H1 (cell line): Measurements from ENCODE around the gene SMURF2. TPM values are rescaled to one million over a fixed set of nuclear protein-coding genes. Genes with fewer than 3 reads are reported as not detected.

ENCODE experiments used
- CTCF ChIA-PET: fragments of 300-600 bp; sonication (Branson Sonifier 250); formaldehyde crosslinking; loops from one replicate; lab custom pipeline; 2021; ENCODE audit not compliant: partially characterized antibody; lab: Charles Lee
- POLR2A ChIA-PET: fragments of 300-600 bp; sonication (Branson Sonifier 250); formaldehyde crosslinking; loops from one replicate; lab custom pipeline; 2021; ENCODE audit warnings: inconsistent platforms; ENCODE audit not compliant: partially characterized antibody; lab: Charles Lee
- DNase-seq, 2 experiments: peaks; one replicate each; pipeline versions ENCODE4 v3.0.0 to v3.0.0-alpha.2; 2010 to 2022; ENCODE audit warnings: low spot score in 2 of 2, low read depth in 1 of 2, mixed read lengths in 1 of 2
- FAIRE-seq: peaks from 2 replicates; lab custom pipeline; 2011; peaks lifted over from hg19 to GRCh38; lab: Jason Lieb, UNC
- H2AFZ ChIP-seq: 2 replicates; pipeline ENCODE4 v1.8.1; 2012; ENCODE audit warnings: low read length, inconsistent platforms
- H2AK5ac ChIP-seq: 2 replicates; pipeline ENCODE4 v1.6.1; 2013; ENCODE audit warnings: low read depth, low read length
- H2BK120ac ChIP-seq: replicated peaks from 2 replicates; pipeline ENCODE3; 2013; ENCODE audit warnings: low read depth, low read length, inconsistent platforms
- H2BK12ac ChIP-seq: 2 replicates; pipeline ENCODE4 v1.6.1; 2013; ENCODE audit warnings: low read depth, low read length
- H2BK15ac ChIP-seq: 2 replicates; pipeline ENCODE4 v1.6.1; 2013; ENCODE audit warnings: low read length
- H2BK20ac ChIP-seq: 2 replicates; pipeline ENCODE4 v1.6.1; 2013; ENCODE audit warnings: low read length
- H2BK5ac ChIP-seq: 2 replicates; pipeline ENCODE4 v1.6.1; 2013; ENCODE audit warnings: low read depth, low read length
- H3K14ac ChIP-seq: 2 replicates; pipeline ENCODE4 v1.6.1; 2013; ENCODE audit warnings: inconsistent platforms; ENCODE audit not compliant: insufficient read length
- H3K18ac ChIP-seq: 2 replicates; pipeline ENCODE4 v1.6.1; 2013; ENCODE audit warnings: low read length; ENCODE audit errors: extremely low read depth
- H3K23ac ChIP-seq: 2 replicates; pipeline ENCODE4 v1.6.1; 2013; ENCODE audit warnings: inconsistent platforms; ENCODE audit not compliant: insufficient read length
- H3K23me2 ChIP-seq: 2 replicates; pipeline ENCODE4 v1.6.1; 2013; ENCODE audit warnings: low read depth, low read length
- H3K27ac ChIP-seq: 2 replicates; pipeline ENCODE4 v1.6.1; 2011; ENCODE audit warnings: low read depth, low read length, inconsistent platforms
- H3K27me3 ChIP-seq, 4 experiments: replicated peaks in 1 of 4; 1 replicate in 1 of 4; 2 replicates in 3 of 4; pipeline versions ENCODE4 v1.6.1 to v1.8.1; 2011 to 2013; ENCODE audit warnings: low read length in 3 of 4, mild to moderate bottlenecking in 3 of 4, inconsistent platforms in 2 of 4, mixed read lengths in 2 of 4, moderate library complexity in 1 of 4; ENCODE audit not compliant: control insufficient read depth in 3 of 4, insufficient read depth in 3 of 4; ENCODE audit errors: extremely low read depth in 1 of 4
- H3K36me3 ChIP-seq, 4 experiments: 2 replicates each; pipeline versions ENCODE4 v1.6.1 to v1.8.1; 2011 to 2013; ENCODE audit warnings: mild to moderate bottlenecking in 4 of 4, low read length in 3 of 4, moderate library complexity in 2 of 4, control low read depth in 1 of 4, inconsistent platforms in 1 of 4; ENCODE audit not compliant: insufficient read depth in 4 of 4, control insufficient read depth in 2 of 4
- H3K4ac ChIP-seq: replicated peaks from 2 replicates; pipeline ENCODE3; 2013; ENCODE audit warnings: low read length, low read depth, mixed read lengths, inconsistent platforms; ENCODE audit not compliant: insufficient read length
- H3K4me1 ChIP-seq, 4 experiments: replicated peaks in 1 of 4; 1 replicate in 1 of 4; 2 replicates in 3 of 4; pipeline versions ENCODE4 v1.6.1 to v1.8.1; 2011 to 2013; ENCODE audit warnings: low read length in 3 of 4, inconsistent platforms in 2 of 4, mixed read lengths in 1 of 4; ENCODE audit not compliant: insufficient read depth in 4 of 4, control insufficient read depth in 3 of 4
- H3K4me2 ChIP-seq, 2 experiments: 2 replicates each; pipeline versions ENCODE4 v1.6.1 to v1.8.1; 2011 to 2013; ENCODE audit warnings: low read depth in 2 of 2, low read length in 2 of 2, control low read depth in 1 of 2, inconsistent platforms in 1 of 2, mild to moderate bottlenecking in 1 of 2; ENCODE audit not compliant: insufficient read depth in 1 of 2
- H3K4me3 ChIP-seq, 4 experiments: fragments of 200-600, 300-600 bp in 1 of 4; sonication (generic), shearing (Covaris generic), sonication (Bioruptor Twin) in 1 of 4; 2 replicates each; pipeline versions ENCODE4 v1.5.1 to v1.8.1; 2011 to 2016; ENCODE audit warnings: low read length in 4 of 4, low read depth in 3 of 4, control low read depth in 2 of 4, inconsistent platforms in 2 of 4, mild to moderate bottlenecking in 2 of 4, mixed read lengths in 1 of 4, moderate library complexity in 1 of 4; ENCODE audit not compliant: insufficient read depth in 2 of 4; ENCODE audit errors: extremely low read depth in 1 of 4
- H3K56ac ChIP-seq: replicated peaks from 2 replicates; pipeline ENCODE3; 2013; ENCODE audit warnings: low read depth, mild to moderate bottlenecking, mixed read lengths, low read length, inconsistent platforms; ENCODE audit not compliant: insufficient read length
- H3K79me1 ChIP-seq: 2 replicates; pipeline ENCODE4 v1.6.1; 2013; ENCODE audit warnings: low read depth, low read length, control low read depth
- H3K79me2 ChIP-seq, 2 experiments: 2 replicates each; pipeline versions ENCODE4 v1.6.1 to v1.8.1; 2012 to 2013; ENCODE audit warnings: low read length in 2 of 2, mild to moderate bottlenecking in 2 of 2, inconsistent platforms in 1 of 2; ENCODE audit not compliant: insufficient read depth in 2 of 2, control insufficient read depth in 1 of 2
- H3K9ac ChIP-seq, 4 experiments: replicated peaks in 1 of 4; 1 replicate in 1 of 4; 2 replicates in 3 of 4; pipeline versions ENCODE4 v1.6.1 to v1.8.1; 2011 to 2013; ENCODE audit warnings: low read depth in 3 of 4, low read length in 3 of 4, control low read depth in 2 of 4, mild to moderate bottlenecking in 2 of 4, moderate library complexity in 2 of 4, inconsistent platforms in 1 of 4; ENCODE audit errors: extremely low read depth in 1 of 4
- H3K9me3 ChIP-seq, 2 experiments: 2 replicates each; pipeline versions ENCODE4 v1.6.1 to v1.8.1; 2012 to 2013; ENCODE audit warnings: mild to moderate bottlenecking in 2 of 2, moderate library complexity in 2 of 2, control low read depth in 1 of 2, inconsistent platforms in 1 of 2, low read depth in 1 of 2, low read length in 1 of 2, mixed read lengths in 1 of 2; ENCODE audit not compliant: insufficient read depth in 2 of 2
- H4K20me1 ChIP-seq, 2 experiments: replicated peaks in 1 of 2; 2 replicates each; pipeline versions ENCODE3 to v1.8.1; 2011 to 2013; ENCODE audit warnings: inconsistent platforms in 2 of 2, low read length in 2 of 2, mild to moderate bottlenecking in 1 of 2; ENCODE audit not compliant: insufficient read depth in 2 of 2, control insufficient read depth in 1 of 2
- H4K5ac ChIP-seq: 2 replicates; pipeline ENCODE4 v1.6.1; 2013; ENCODE audit warnings: low read length, low read depth, mixed read lengths, inconsistent platforms; ENCODE audit not compliant: insufficient read length
- H4K8ac ChIP-seq: 2 replicates; pipeline ENCODE4 v1.8.0; 2013; ENCODE audit warnings: mild to moderate bottlenecking, moderate library complexity, low read length, inconsistent platforms; ENCODE audit not compliant: insufficient read depth; ENCODE audit errors: extremely low read depth
- H4K91ac ChIP-seq: replicated peaks from 2 replicates; pipeline ENCODE3; 2013; ENCODE audit warnings: low read length, mixed read lengths, inconsistent platforms; ENCODE audit not compliant: insufficient read length
- CHD1 ChIP-seq: IDR thresholded peaks from 2 replicates; pipeline ENCODE4 v1.6.1; 2012; ENCODE audit warnings: low read depth, low read length, improper control_type of control experiment
- JUN ChIP-seq: IDR thresholded peaks from 2 replicates; pipeline ENCODE4 v1.6.1; 2011; ENCODE audit warnings: low read depth, mild to moderate bottlenecking, improper control_type of control experiment, low read length
- KDM5A ChIP-seq: fragments of 200-600 bp; IDR thresholded peaks from 2 replicates; pipeline ENCODE4 v1.7.1; 2012; ENCODE audit warnings: mild to moderate bottlenecking, low read length, inconsistent platforms, mixed read lengths
- POLR2A ChIP-seq, 2 experiments: IDR thresholded peaks; 1 replicate in 1 of 2; 2 replicates in 1 of 2; pipeline ENCODE4 v1.6.1; 2011; ENCODE audit warnings: low read depth in 2 of 2, low read length in 2 of 2, mild to moderate bottlenecking in 2 of 2; ENCODE audit errors: control extremely low read depth in 1 of 2
- RAD21 ChIP-seq, 2 experiments: IDR thresholded peaks in 1 of 2; conservative IDR thresholded peaks in 1 of 2; 2 replicates each; pipeline ENCODE4 v1.6.1; 2011; ENCODE audit warnings: low read depth in 2 of 2, low read length in 2 of 2, improper control_type of control experiment in 1 of 2, inconsistent platforms in 1 of 2, mild to moderate bottlenecking in 1 of 2, moderate library complexity in 1 of 2
- RBBP5 ChIP-seq: IDR thresholded peaks from 2 replicates; pipeline ENCODE4 v1.7.1; 2012; ENCODE audit warnings: low read depth, mild to moderate bottlenecking, inconsistent platforms, low read length, moderate library complexity, borderline replicate concordance
- SP1 ChIP-seq: IDR thresholded peaks from 2 replicates; pipeline ENCODE4 v1.6.1; 2011; ENCODE audit warnings: low read depth, low read length
- SP2 ChIP-seq: IDR thresholded peaks from 2 replicates; pipeline ENCODE4 v1.6.1; 2012; ENCODE audit warnings: mild to moderate bottlenecking, low read length, inconsistent platforms
- SP4 ChIP-seq: IDR thresholded peaks from 2 replicates; pipeline ENCODE4 v1.6.1; 2012; ENCODE audit warnings: low read length, inconsistent platforms
- SUZ12 ChIP-seq: fragments of 200-600 bp; sonication (generic); IDR thresholded peaks from 2 replicates; pipeline ENCODE4 v1.6.1; 2012; ENCODE audit warnings: mild to moderate bottlenecking, inconsistent platforms, low read length, moderate library complexity, mixed read lengths
- WGBS, 2 experiments: shearing (Covaris generic) in 1 of 2; methylation state at CpG; one replicate each; pipeline versions ENCODE4 v1.1.6 to v1.1.7; 2013 to 2015; ENCODE audit warnings: low lambda C conversion rate in 2 of 2, mixed read lengths in 2 of 2, inconsistent platforms in 1 of 2, low coverage in 1 of 2, missing lambda C conversion rate in 1 of 2; ENCODE audit not compliant: insufficient replicate concordance in 2 of 2, insufficient coverage in 1 of 2, insufficient read length in 1 of 2; ENCODE audit errors: extremely low coverage in 1 of 2, missing lambda C conversion rate in 1 of 2; 5-methylcytosine and 5-hydroxymethylcytosine counted together
- polyA plus RNA-seq, 7 experiments: library from polyadenylated mRNA; depleted of rRNA in 3 of 7; stranded (reverse) in 5 of 7; unstranded in 2 of 7; fragments of >200 nt in 5 of 7; fragments of 200-250 nt in 2 of 7; gene quantifications; 1 replicate in 5 of 7; 2 replicates in 1 of 7; 4 replicates in 1 of 7; pipeline versions ENCODE4 v1.2.1 to v1.2.3, GENCODE V29; 2011 to 2013; ENCODE audit warnings: missing spikeins in 2 of 7, mixed read lengths in 2 of 7
- total RNA-seq: library from RNA; stranded (reverse); fragmentation: NEBNext Ultra II Directional; extraction: Animal tissue kit (Norgen Biotek cat#: 25700); gene quantifications from 2 replicates; pipeline ENCODE4 v1.2.1, GENCODE V29; 2021
- TF ChIP-seq, protein P1 (sequence below): IDR thresholded peaks from 2 replicates; pipeline ENCODE4 v1.6.1; 2011; ENCODE audit warnings: low read depth, mild to moderate bottlenecking, low read length; ENCODE audit not compliant: insufficient read depth

The SMURF2 gene
- total and polyA plus RNA-seq, 2 of the 8 experiments (the other 6 are each of a cell fraction or from before 2014, with no cell fraction given): 7.2 to 29.2 TPM

GRCh38 chr17:64630309-64631223 lies 31.5 kb downstream of the SMURF2 start:
- ChIA-PET CTCF (interaction anchor here (0.9 to 5.3 kb wide), 3 partner anchors 14 to 144 kb away, joined by 3 to 19 read pairs (median 5); no protein-coding TSS in a partner anchor), POLR2A (interaction anchor here (0.8 to 1.1 kb wide), 3 partner anchors 8 to 125 kb away, joined by 3 to 4 read pairs (median 4); no protein-coding TSS in a partner anchor)
- Histone ChIP-seq H3K4me1 (no peaks in the 10 kb centered on the region), H2AFZ (no peak overlapping the region), H4K8ac (no peak overlapping the region), H3K18ac (no peak overlapping the region), H3K23me2 (no peaks in the 10 kb centered on the region), H2BK5ac (no peak overlapping the region), H4K5ac (no peak overlapping the region), H3K14ac (no peak overlapping the region), H3K27me3 (no peaks in the 10 kb centered on the region), H4K20me1 (peaks cover 0 to 3% of the 10 kb centered on the region in 2 experiments), H3K23ac (no peak overlapping the region), H3K79me2 (peaks cover 0 to 54% of the 10 kb centered on the region in 2 experiments; a peak in 2 of 4 replicates), H2BK20ac (no peak overlapping the region), H3K9me3 (no peaks in the 10 kb centered on the region), H3K4ac (no peak overlapping the region), H3K79me1 (peaks cover 3% of the 10 kb centered on the region), H4K91ac (no peak overlapping the region), H2AK5ac (no peak overlapping the region), H3K56ac (no peak overlapping the region), H3K4me2 (no peak overlapping the region), H2BK12ac (no peak overlapping the region), H3K9ac (no peak overlapping the region), H2BK15ac (no peak overlapping the region), H2BK120ac (no peak overlapping the region), H3K36me3 (no peaks in the 10 kb centered on the region), H3K4me3 (no peak overlapping the region), H3K27ac (no peak overlapping the region)
- no peak for DNase-seq
- no peak for FAIRE-seq
- 99% methylated on average over 6 of the region's 6 CpGs; no CpG with 5 or more reads in 1 of the 2 experiments for WGBS, 2 experiments
- TF ChIP-seq SP4 (no peak), CHD1 (no peak), POLR2A (IDR thresholded peaks at IDR 0.05; ENCODE audit: control extremely low read depth in 1 of 2, low read depth in 2 of 2, low read length in 2 of 2) (no peak), JUN (no peak), RBBP5 (no peak), SUZ12 (no peak), RAD21 (IDR thresholded peaks at IDR 0.05 in 1 of 2, conservative IDR thresholded peaks at IDR 0.05 in 1 of 2; ENCODE audit: low read depth in 2 of 2, low read length in 2 of 2) (no peak), SP1 (no peak), SP2 (no peak), KDM5A (no peak)
- TF ChIP-seq, protein P1, sequence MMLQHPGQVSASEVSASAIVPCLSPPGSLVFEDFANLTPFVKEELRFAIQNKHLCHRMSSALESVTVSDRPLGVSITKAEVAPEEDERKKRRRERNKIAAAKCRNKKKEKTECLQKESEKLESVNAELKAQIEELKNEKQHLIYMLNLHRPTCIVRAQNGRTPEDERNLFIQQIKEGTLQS: no peak
